GM23248 (cell line): ENCODE results near the gene USP38.

ENCODE experiments used
- EZH2 ChIP-seq: fragments of 200-600 bp; sonication (generic); IDR thresholded peaks from 2 replicates; pipeline ENCODE4 v1.6.1; 2018; ENCODE audit warnings: antibody characterized with exemption, mild to moderate bottlenecking; ENCODE audit not compliant: insufficient read depth, poor library complexity, severe bottlenecking
- EZH2phosphoT487 ChIP-seq: fragments of 200-600 bp; sonication (generic); IDR thresholded peaks from 2 replicates; pipeline ENCODE4 v1.6.1; 2018; ENCODE audit warnings: antibody characterized with exemption, moderate library complexity, mild to moderate bottlenecking, low read depth; ENCODE audit not compliant: insufficient read depth

DNA sequence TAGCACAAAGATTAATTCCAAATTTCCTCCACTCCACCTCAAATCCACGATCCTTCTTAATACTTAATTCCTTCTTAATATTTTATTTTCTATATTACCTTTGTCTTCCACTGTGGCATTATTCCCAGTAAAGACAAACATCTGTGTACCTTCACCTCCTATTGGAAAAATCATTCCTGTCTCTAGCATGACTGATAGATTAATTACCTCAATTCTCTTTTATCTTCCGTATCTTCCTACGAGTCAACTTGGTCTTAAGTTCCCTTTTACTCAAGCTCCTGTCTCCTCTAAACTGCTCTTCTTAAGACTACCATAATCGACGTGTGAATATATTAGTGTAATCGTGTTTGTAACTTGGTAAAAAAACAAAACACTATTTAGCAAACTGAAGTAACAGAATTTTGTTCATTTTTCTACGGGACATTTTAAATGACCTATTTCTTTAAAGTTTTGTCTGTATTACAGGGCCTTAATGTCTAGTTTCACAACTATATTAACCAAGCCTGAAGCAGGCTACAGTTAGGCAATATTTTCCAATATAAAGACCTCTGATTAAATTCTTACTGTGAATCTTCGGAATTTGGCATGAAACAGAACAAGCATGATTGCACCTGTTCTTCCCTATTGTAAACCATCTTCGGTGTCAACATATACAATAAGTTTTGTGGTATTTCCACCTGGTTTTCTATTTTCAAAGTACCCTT is 1.1 kb upstream of the USP38 start:
- no peak for TF ChIP-seq EZH2phosphoT487
- no peak for TF ChIP-seq EZH2
